ENCODE results near the gene ZNF618.

ZNF618 gene

GRCh38 chr9:113913426-113914195, 37.5 kb downstream of the ZNF618 start:
- DNase-seq, result no peak

- DNase-seq, result no peak
Observed at GRCh38 chr9:113914517-113914916, 38.4 kb downstream of the ZNF618 start.

- no peak for DNase-seq
Observed at GRCh38 chr9:113915817-113916434, 39.8 kb downstream of the ZNF618 start.

GRCh38 chr9:113916931-113917330, 40.8 kb downstream of the ZNF618 start:
- DNase-seq, result no peak

GRCh38 chr9:113918697-113919350, 42.7 kb downstream of the ZNF618 start:
- DNase-seq, result no peak

- DNase-seq, result no peak
Observed at GRCh38 chr9:113919382-113919781, 43.3 kb downstream of the ZNF618 start.

- DNase-seq, result no peak
Observed at GRCh38 chr9:113919871-113920270, 43.8 kb downstream of the ZNF618 start.

- DNase-seq, result no peak
Observed at GRCh38 chr9:113920872-113921271, 44.8 kb downstream of the ZNF618 start.

GRCh38 chr9:113921396-113921925, 45.4 kb downstream of the ZNF618 start:
- DNase-seq, result no peak

- no peak for DNase-seq
Observed at GRCh38 chr9:113922160-113922559, 46.1 kb downstream of the ZNF618 start.

GRCh38 chr9:113926211-113926610, 50.1 kb downstream of the ZNF618 start:
- DNase-seq, result no peak

GRCh38 chr9:113927277-113927676, 51.2 kb downstream of the ZNF618 start:
- DNase-seq, result no peak

GRCh38 chr9:113928269-113928668, 52.2 kb downstream of the ZNF618 start:
- DNase-seq, result no peak

GRCh38 chr9:113929634-113930389, 53.7 kb downstream of the ZNF618 start:
- DNase-seq, result no peak

GRCh38 chr9:113930390-113930783, 54.3 kb downstream of the ZNF618 start:
- no peak for DNase-seq

GRCh38 chr9:113931140-113931539, 55.0 kb downstream of the ZNF618 start:
- no peak for DNase-seq

- no peak for DNase-seq
Observed at GRCh38 chr9:113931777-113932176, 55.7 kb downstream of the ZNF618 start.

GRCh38 chr9:113932906-113933584, 56.9 kb downstream of the ZNF618 start:
- no peak for DNase-seq

- DNase-seq, result no peak
Observed at GRCh38 chr9:113933671-113934070, 57.6 kb downstream of the ZNF618 start.

- no peak for DNase-seq
Observed at GRCh38 chr9:113934167-113934828, 58.2 kb downstream of the ZNF618 start.

GRCh38 chr9:113934829-113935676, 58.9 kb downstream of the ZNF618 start:
- no peak for DNase-seq
